Lower lobe of right lung (tissue), 2 donors: ENCODE data around the gene SLC38A9. TPM values are rescaled to one million over a fixed set of nuclear protein-coding genes. Genes with fewer than 3 reads are reported as not detected.

ENCODE experiments used
- ATAC-seq, 2 donors: fragments of 200-7000 bp; cut with Tn5 transposase; one replicate each; pipeline ENCODE4 v1.9.1; 2020 to 2022; ENCODE audit warnings: mild to moderate bottlenecking in 2 of 2, moderate library complexity in 2 of 2
- DNase-seq: peaks from one replicate; pipeline ENCODE4 v3.0.0-alpha.2; 2020
- H3K27ac ChIP-seq: fragments of 200-600 bp; one replicate; pipeline ENCODE4 v1.8.0; 2022
- H3K27me3 ChIP-seq: fragments of 200-600 bp; one replicate; pipeline ENCODE4 v1.8.0; 2022; ENCODE audit warnings: low read depth
- H3K36me3 ChIP-seq: fragments of 200-600 bp; one replicate; pipeline ENCODE4 v1.8.0; 2022; ENCODE audit warnings: mild to moderate bottlenecking
- H3K4me1 ChIP-seq: fragments of 200-600 bp; one replicate; pipeline ENCODE4 v1.8.0; 2022
- H3K4me3 ChIP-seq: fragments of 200-600 bp; one replicate; pipeline ENCODE4 v1.8.0; 2022; ENCODE audit warnings: mild to moderate bottlenecking
- H3K9me3 ChIP-seq: fragments of 200-600 bp; one replicate; pipeline ENCODE4 v1.8.0; 2022
- intact Hi-C: fragments of 100-400 bp; cut with DNase I; formaldehyde crosslinking; loops from one replicate; pipeline ENCODE4 v1.11.0; 2022
- total RNA-seq: library from RNA; stranded (reverse); fragmentation: NEBNext Ultra II Directional; extraction: Animal tissue kit (Norgen Biotek cat#: 25700); gene quantifications from one replicate; pipeline ENCODE4 v1.2.1, GENCODE V29; 2021
- TF ChIP-seq, protein P1 (sequence below): fragments of 200-600 bp; IDR thresholded peaks from one replicate; pipeline ENCODE4 v1.8.0; 2022; ENCODE audit warnings: antibody characterized with exemption, mild to moderate bottlenecking
- donor health status: DM: no; HTN: yes; CAD: no; lungs with severe emphysema.

Gene SLC38A9
- total RNA-seq, 1 donor from 2014 or later: 23.8 TPM

DNA sequence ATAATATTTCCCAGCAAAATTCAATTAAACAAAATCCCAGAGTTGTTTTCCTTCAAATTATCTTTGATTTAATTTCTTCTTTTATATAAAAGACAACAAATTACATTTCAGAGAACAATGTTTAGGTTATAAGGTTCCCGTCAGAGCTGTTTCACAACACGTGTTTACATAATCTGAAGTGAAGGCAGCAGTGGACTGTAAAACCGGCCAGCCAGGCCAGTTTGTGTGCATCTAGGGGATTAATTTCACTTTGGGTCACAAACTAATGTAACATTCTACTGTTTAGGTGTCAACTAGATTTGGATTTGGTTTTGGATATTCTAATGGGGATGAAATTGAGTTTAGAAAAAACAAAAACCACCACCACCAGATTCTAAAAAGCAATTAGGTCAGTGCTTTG is 90.9 kb downstream of the SLC38A9 start:
- Histone ChIP-seq H3K9me3 (no peaks in the 10 kb centered on the region), H3K27me3 (no peaks in the 10 kb centered on the region), H3K27ac (peak overlapping the region; percentile 56), H3K36me3 (no peaks in the 10 kb centered on the region), H3K4me3 (no peak overlapping the region), H3K4me1 (peaks cover 27% of the 10 kb centered on the region)
- intact Hi-C loops: no loop called here
- TF ChIP-seq, protein P1, sequence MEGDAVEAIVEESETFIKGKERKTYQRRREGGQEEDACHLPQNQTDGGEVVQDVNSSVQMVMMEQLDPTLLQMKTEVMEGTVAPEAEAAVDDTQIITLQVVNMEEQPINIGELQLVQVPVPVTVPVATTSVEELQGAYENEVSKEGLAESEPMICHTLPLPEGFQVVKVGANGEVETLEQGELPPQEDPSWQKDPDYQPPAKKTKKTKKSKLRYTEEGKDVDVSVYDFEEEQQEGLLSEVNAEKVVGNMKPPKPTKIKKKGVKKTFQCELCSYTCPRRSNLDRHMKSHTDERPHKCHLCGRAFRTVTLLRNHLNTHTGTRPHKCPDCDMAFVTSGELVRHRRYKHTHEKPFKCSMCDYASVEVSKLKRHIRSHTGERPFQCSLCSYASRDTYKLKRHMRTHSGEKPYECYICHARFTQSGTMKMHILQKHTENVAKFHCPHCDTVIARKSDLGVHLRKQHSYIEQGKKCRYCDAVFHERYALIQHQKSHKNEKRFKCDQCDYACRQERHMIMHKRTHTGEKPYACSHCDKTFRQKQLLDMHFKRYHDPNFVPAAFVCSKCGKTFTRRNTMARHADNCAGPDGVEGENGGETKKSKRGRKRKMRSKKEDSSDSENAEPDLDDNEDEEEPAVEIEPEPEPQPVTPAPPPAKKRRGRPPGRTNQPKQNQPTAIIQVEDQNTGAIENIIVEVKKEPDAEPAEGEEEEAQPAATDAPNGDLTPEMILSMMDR: no peak
- ATAC-seq: peak in 1 of 2 donors; percentile 69
- DNase-seq: no peak

DNA sequence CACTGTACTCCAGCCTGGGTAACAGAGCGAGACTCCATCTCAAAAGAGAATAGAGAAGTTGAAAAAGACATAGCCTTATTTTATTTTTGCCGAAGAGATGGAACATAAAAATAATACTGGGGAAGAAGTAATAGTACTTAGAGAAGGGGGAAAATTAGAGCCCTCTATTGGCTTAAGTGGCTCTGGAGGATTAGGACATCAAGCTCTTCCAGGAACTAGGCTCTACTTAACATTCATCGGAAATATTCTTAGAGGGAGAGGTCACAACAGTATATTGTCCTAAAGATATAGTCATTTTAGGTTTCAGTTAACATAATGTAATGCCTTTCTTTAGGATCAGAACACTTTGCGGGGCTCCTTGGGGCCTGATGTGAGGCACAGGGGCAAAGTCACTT is 91.4 kb downstream of the SLC38A9 start:
- Histone ChIP-seq H3K9me3 (no peaks in the 10 kb centered on the region), H3K4me3 (no peak overlapping the region), H3K36me3 (no peaks in the 10 kb centered on the region), H3K27ac (peak overlapping the region; percentile 56), H3K27me3 (no peaks in the 10 kb centered on the region), H3K4me1 (peaks cover 23% of the 10 kb centered on the region)
- ATAC-seq: peak; percentile 37 to 54
- no peak for DNase-seq
- TF ChIP-seq, protein P1: no peak
- intact Hi-C loops: no loop called here

DNA sequence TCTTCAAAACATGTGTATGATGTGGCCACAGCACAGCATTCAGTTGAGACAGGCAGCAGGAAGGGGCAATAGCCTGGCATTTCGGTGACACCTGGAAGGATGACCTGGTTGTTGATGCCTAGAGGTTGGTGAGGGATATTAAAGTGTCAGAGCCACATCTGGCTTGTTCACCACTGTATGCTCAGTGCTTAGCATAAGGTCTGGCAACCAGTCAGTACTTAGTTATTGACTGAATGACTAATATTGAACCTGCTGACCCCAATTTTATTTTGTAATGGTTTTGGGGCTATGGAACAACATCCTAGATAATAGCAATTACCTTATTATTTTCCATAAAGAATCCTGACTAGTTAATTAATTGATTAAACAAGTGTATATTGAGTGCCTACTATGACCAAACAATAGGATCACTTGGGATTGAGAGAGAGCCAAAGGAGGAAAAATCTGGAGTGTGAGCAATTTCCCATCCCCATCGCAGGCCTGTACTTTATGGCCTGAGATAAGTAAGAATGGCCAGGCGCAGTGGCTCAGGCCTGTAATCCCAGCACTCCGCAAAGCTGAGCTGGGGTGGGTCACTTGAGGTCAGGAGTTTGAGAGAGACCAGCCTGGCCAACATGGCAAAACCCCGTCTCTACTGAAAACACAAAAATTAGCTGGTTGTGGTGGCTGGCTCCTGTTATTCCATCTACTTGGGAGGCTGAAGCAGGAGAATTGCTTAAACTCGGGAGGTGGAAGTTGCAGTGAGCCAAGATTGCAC is 91.9 kb downstream of the SLC38A9 start:
- H3K9me3 ChIP-seq: no peaks in the 10 kb centered on the region
- H3K4me3 ChIP-seq: no peak overlapping the region
- no peaks in the 10 kb centered on the region for H3K36me3 ChIP-seq
- intact Hi-C loops: no loop called here
- H3K27me3 ChIP-seq: no peaks in the 10 kb centered on the region
- TF ChIP-seq, protein P1: no peak
- peak in 1 of 2 donors; percentile 21 for ATAC-seq
- no peak for DNase-seq
- H3K4me1 ChIP-seq: peaks cover 22% of the 10 kb centered on the region
- H3K27ac ChIP-seq: peak overlapping the region; percentile 56

DNA sequence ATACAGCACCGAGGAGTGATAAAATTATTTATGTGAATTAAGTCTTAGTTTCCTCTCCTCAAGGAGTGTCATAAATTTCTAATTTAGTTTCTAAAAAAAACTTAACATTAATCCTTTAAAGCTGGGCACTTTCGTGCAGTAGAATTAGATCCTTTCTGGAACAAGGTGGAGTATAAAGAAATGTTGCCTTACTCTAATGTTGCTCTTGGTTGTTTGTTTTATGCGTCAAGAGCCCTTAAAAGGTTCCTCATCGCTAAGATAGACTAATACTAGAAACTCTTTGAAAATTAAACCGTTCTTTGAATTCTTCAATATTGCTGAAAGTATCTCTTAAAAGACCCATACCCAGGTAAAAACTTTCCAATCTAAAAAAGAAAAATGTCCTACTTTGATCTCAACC is 93.8 kb downstream of the SLC38A9 start:
- peak in 1 of 2 donors; percentile 68 for ATAC-seq
- intact Hi-C loops: no loop called here

DNA sequence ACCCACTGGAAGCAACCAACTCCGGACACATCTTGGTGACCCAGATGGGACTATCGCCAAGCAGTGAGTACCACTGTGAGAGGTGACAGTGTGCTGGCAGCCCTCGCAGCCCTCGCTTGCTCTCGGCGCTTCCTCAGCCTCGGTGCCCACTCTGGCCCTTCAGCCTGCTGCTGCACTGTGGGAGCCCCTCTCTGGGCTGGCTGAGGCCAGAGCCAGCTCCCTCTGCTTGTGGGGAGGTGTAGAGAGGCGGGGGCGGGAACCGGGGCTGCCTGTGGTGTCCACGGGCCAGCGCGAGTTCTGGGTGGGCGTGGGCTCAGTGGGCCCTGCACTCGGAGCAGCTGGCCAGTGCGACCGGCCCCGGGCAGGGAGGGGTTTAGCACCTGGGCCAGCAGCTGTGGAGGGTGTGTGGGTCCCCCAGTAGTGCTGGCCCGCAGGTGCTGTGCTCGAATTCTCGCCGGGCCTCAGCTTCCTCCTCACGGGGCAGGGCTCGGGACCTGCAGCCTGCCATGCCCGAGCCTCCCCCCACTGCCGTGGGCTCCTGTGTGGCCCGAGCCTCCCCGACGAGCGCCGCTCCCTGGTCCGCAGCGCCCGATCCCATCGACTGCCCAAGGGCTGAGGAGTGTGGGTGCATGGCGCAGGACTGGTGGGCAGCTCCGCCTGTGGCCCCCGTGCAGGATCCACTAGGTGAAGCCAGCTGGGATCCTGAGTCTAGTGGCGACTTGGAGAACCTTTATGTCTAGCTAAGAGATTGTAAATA is 98.8 kb downstream of the SLC38A9 start:
- TF ChIP-seq, protein P1: no peak
- Histone ChIP-seq H3K4me3 (no peak overlapping the region), H3K36me3 (no peaks in the 10 kb centered on the region), H3K9me3 (no peaks in the 10 kb centered on the region), H3K27me3 (no peaks in the 10 kb centered on the region), H3K27ac (no peak overlapping the region), H3K4me1 (peaks cover 6% of the 10 kb centered on the region)
- ATAC-seq: peak in 1 of 2 donors; percentile 35
- DNase-seq: no peak
- intact Hi-C loops: no loop called here

More for the DNA sequence above, 93.8 kb downstream of the SLC38A9 start:
- H3K27me3 ChIP-seq: no peaks in the 10 kb centered on the region
- H3K36me3 ChIP-seq: no peaks in the 10 kb centered on the region
- H3K4me3 ChIP-seq: no peak overlapping the region
- peaks cover 22% of the 10 kb centered on the region for H3K4me1 ChIP-seq
- H3K9me3 ChIP-seq: no peaks in the 10 kb centered on the region
- no peak for DNase-seq
- no peak overlapping the region for H3K27ac ChIP-seq
- TF ChIP-seq, protein P1: no peak
